Measurements from ENCODE around the gene PLET1.

PLET1 gene

DNA sequence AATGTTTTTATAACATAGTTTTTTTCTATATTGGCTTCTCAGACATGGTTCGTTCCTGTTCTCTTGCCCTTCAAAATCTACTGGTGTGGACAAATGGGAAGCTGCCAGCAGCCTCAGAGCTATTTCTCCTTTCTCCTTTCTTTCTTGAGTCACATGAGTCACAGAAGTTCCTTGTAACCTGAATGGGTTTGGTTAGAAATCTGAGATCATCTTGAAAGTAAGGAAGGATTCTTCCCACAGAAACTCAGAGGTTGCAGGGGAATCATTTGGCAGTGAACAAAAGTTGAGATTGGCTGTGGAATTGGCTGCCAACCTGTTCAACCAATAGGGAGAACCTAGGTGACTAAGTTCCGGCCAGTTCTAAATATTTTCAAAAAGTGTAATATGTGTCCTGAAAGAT lies 12.5 kb downstream of the PLET1 start:
- DNase-seq (ENCODE audit: low read depth in 2 of 2, low spot score in 1 of 2), result no peak

DNA sequence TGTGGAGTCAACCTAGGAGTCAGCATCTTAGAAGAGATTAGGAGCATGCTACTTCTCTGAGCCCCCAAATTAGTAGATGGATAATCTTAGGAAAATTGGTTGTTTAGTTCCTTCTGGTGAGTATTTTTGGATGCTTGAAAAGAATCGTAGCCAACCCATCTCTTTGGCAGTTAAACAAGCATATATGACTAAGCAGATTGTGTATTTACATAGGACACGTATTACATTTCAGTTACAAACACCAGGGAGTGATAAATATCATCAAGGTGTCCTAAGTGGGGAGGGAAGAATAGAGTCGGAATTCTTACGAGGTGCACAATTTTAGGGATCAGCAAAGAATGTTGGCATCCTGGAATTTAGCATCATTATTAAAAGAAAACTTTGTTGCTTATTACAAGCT lies 13.5 kb downstream of the PLET1 start:
- no peak for DNase-seq (ENCODE audit: low read depth in 2 of 2, low spot score in 1 of 2)

DNA sequence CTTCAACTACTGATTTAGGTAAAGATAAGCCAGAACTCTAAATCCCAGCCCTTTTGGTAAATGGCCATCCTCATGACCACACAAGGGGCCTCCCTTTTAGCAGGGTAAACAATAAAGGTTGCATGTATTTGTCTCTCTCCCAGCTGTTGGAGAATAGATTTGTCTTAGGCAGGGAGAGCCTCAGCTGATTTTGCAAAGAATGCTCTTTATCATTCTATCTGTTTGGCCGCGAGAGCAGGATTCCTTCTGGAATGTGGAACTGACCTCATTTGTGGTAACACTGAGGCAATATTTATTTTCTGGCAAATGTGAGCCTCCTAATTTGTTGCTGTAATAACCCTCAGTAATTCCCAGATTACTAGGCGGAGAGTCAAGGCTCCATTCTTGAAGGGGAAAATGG lies 19.2 kb downstream of the PLET1 start:
- no peak for DNase-seq (ENCODE audit: low read depth in 2 of 2, low spot score in 1 of 2)

DNA sequence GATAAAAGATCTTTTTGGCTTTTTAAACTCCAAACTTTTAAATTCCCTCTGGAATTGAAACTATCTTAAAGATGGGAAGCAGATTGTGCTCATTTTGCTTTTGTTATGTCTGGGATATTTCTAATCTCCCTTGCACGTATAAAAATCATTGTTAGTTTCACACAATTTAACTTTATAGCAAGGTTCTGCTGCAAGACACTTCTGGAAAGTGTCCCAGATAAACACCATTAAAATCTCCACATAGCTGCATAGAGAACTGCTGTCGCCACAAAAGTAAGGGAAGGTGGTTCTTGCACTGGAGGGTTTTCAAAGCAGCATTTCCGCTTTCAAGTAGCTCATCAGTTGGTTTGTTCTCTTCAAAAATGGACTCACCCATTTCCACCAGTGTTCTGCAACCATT lies 22.6 kb downstream of the PLET1 start:
- DNase-seq (ENCODE audit: low read depth in 2 of 2, low spot score in 1 of 2), result no peak

DNA sequence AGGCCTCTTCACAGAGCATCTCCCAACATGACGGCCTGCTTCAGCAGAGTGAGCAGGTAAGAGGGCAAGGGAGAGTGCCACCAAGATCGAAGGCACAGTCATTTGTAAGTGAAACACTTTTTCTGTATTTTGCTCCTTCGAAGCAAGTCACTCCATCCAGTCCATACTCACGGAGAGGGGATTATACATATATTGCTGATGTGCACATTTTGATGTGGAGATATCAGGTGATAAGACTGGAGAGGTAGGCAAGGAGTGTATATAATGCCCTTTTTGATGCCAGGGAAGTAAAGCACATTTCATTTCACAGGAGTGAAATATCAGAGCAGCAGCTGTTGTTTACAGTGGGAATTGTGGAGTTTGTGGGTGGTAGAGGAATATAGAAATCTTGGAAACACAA lies 23.2 kb downstream of the PLET1 start:
- no peak for DNase-seq (ENCODE audit: low read depth in 2 of 2, low spot score in 1 of 2)

DNA sequence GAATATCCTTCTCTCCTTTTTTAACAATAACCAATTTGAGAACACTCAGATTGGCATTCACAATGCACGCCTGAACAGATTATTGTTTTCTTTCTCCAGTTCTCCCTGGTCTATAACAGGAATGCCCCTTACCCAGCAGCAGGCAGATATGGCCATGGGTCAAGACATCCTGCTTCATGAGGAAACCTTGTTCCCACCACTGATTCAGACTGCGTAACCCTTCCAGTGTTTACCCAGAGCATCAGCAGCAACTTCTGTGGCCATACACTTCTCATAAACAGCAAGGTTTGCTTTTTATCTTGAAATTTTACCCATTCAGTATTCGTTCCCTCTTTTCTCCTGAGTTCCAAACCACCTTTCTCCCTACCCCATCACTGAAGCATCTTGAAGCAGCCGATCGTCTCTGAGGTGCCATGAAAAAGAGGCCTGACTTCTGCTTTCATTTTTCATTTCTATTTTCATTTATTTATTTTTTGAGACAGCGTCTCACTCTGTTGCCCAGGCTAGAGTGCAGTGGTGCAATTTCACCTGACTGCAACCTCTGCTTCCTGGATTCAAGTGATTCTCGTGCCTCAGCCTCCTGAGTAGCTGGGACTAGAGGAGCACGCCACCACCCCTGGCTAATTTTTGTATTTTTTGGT lies 24.8 kb downstream of the PLET1 start:
- DNase-seq (ENCODE audit: low read depth in 2 of 2, low spot score in 1 of 2), result no peak

DNA sequence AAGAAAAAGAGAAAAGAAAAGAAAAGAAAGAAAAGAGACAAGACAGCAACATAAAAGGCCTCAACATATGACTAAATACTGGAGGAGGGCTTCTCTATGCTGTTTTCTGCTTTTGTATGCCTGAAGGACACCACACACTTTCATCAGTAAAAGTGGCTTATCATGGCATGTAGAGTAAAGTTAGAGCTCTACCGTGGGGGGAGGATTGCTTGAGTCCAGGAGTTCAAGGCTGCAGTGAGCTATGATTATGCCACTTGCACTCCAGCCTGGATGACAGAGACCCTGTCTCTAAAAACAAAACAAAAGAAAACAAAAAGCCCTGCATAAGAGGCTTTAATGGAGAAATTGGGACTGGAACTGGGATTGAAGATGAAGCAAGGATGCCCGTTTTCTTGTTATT lies 28.7 kb downstream of the PLET1 start:
- no peak for DNase-seq (ENCODE audit: low read depth in 2 of 2, low spot score in 1 of 2)

DNA sequence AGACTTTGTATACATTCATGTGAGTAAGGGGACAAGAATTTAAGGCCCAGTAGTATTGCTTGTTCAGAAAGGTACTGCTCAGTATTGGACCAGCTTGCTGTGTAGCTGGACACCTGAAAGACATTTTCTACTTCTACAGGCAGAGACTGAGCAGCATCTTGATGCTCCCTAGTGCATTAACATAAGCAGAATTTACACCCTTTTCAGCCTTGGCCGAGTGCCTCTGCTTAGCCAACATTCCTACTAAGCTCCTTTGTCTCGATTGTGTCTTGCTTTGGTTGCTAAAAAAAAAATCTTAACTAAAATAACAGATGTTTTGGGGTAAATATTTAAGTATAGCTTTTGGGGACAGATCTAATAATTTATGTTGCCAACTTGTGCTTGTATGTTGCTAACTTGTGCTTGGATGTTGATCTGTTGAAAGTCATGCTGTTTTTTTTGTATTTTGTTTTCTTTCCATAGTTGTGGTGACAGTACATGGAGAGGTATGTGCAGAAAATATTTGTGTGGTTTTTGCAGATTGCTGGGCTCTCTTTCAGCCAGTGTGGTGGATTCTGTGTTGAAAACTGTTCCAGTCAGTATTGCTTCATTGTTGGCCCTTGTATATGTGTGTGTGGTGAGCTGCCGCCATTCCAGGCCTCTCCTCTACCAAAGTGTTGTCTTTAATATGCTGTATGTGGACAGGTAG lies 30.8 kb downstream of the PLET1 start:
- no peak for DNase-seq (ENCODE audit: low read depth in 2 of 2, low spot score in 1 of 2)

DNA sequence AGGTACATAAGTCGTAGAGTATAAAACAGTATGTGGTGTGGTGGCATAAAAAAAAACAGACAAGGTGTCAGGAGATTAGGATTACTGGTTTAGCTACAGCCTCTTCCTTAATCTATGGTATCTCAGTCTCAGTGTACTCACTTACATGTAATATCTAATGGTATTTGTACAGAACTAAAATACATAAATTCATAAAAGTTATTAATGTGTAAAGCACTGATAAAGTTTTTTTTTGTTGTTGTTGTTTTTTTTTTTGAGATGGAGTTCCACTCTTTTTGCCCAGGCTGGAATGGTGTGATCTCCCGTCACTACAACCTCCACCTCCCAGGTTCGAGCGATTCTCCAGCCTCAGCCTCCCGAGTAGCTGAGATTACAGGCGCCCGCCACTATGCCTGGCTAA lies 31.5 kb downstream of the PLET1 start:
- DNase-seq (ENCODE audit: low read depth in 2 of 2, low spot score in 1 of 2), result no peak

DNA sequence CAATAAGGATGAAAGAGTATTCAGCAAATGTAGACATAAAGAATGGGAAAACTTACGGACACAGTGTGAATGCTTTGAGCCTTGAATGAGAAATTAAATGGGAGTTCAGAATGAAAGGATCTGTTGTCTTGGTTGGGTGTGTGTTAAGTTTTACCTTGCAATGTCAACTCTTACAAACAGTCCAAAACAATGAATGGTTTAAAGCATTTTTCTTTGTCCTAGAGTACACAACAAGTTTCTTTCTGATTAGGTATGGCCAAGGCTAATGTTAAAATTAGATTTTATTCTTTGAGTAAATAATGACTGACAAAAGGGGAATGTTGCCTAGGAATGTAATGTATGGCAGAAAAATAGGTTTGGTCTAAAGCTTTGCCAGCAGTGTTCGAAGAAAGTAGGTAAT lies 32.0 kb downstream of the PLET1 start:
- no peak for DNase-seq (ENCODE audit: low read depth in 2 of 2, low spot score in 1 of 2)

DNA sequence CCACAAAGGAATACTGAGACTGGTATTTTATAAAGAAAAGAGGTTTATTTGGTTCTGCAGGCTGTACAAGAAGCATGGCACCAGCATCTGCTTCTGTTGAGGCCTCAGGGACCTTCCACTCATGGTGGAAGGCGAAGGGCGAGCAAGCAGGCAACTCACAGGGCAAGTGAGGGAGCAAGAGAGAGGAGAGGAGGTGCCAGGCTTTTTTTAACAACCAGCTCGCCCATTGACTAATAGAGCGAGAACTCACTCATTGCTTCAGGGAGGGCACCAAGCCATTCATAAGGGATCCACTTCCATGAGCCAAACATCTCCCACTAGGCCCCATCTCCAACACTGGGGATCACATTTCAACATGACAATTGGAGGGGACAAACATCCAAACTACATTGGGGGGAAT lies 33.2 kb downstream of the PLET1 start:
- DNase-seq (ENCODE audit: low read depth in 2 of 2, low spot score in 1 of 2), result no peak

DNA sequence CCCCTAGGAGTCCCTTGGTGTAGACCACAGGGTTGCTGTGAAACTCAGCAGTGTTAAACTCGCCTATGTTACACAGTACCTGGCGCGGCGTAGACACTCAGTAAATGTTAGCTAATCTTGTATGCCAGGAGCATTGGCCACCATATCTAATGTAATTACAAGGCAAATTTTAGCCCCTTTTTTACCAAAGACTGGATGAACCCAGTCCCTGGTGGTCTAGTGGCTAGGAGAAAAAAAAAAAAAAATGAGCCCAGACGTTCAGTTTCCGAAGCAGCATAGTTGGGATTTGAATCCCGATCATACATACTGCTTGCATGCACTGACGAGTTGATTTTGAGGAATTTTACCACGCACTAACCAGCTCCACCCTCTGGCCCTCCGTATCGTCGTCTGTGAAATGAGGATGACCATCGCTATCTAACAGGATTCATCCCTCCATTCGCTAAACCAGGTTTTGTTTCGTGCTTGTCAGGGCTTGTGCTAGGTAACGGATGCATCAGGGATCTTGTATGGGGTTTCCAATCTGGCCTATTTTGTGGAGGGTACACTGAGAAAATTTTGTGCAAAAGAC lies 33.7 kb downstream of the PLET1 start:
- no peak for DNase-seq (ENCODE audit: low read depth in 2 of 2, low spot score in 1 of 2)

DNA sequence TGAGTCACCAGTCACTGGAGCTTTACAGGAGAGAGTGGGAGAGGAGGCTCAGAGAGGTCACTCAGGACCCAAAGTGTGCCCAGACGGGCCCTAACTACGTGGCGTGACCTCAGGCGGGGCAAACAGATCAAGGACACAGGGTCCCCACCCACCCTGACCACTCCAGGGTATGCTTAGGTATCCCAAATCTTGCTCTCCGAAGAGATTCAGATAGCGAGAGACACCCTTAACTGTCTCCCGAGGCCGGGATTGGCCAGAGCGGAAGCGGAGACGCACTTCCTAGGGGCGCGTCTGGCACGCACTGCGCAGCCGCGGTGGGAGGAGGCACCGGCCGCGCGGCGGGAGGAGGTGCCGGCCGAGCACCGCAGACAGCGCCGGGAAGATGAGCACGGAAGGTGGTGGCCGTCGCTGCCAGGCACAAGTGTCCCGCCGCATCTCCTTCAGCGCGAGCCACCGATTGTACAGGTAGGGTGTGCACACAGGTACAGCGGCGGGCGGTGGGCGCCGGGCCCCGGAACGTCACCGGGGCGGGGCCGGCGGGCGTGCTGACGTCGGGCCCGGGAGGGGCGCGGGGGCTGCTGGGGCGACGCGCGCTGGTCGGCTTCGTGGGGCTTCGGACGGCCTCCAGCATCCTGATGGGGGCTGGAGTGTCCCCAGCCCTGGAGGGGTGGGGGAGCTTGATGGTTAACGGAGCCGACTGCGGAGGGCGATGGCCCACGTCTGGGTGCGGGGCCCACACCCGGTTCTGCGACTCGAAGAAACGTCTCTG lies 34.4 kb downstream of the PLET1 start, which contains the start of gene PTS:
PTS (plus strand) TSS at position 367 of the 769 bp plus-strand sequence; CDS start at position 383, 16 bp downstream.
- DNase-seq (ENCODE audit: low read depth in 2 of 2, low spot score in 1 of 2), result peak; percentile 38 to 64

DNA sequence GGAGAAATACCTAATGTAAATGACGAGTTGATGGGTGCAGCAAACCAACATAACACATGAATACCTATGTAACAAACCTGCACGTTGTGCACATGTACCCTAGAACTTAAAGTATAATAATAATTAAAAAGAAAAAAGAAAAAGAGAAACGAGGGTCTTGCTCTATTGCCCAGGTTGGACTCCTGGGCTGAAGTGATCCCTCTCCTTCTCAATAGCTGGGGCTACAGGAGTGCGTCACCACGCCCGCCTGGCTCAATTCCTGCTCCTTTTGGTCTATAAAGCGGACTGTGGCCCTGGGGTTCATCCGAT lies 35.0 kb downstream of the PLET1 start:
- peak in 1 of 2 donors; percentile 2 for DNase-seq (ENCODE audit: low read depth in 2 of 2, low spot score in 1 of 2)

DNA sequence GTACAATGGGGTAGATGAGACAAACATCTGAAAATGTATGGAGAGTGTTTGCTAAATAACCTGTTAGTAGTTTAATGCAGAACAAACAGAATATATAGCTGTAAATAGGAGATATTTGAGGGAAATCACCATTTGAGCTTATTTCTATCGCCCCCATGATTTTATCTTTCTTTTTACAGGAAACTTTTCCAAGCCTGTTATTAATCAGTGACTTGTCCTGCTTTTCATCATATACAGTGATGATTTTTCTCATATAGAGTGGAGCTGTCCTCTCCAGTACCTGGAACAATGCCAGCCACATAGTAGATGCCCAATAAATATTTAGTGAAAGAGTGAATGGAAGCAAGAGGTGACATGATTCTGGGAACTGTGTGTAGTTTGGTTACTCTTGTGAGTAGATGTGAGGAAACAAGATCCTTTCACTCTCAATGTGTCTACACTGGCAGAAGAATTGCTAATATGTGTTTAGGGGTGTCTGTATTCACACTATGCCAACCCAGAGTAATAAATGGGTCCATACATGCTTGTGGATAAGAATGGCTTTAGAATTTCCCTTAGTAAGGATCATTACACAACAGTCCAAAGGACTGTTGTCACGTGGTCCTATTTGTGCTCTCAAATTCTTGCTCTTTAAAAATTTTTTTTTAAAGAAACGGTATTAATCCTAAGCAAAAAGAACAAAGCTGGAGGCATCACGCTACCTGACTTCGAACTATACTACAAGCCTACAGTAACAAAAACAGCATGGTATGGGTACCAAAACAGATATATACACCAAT lies 36.7 kb downstream of the PLET1 start:
- DNase-seq (ENCODE audit: low read depth in 2 of 2, low spot score in 1 of 2), result no peak

DNA sequence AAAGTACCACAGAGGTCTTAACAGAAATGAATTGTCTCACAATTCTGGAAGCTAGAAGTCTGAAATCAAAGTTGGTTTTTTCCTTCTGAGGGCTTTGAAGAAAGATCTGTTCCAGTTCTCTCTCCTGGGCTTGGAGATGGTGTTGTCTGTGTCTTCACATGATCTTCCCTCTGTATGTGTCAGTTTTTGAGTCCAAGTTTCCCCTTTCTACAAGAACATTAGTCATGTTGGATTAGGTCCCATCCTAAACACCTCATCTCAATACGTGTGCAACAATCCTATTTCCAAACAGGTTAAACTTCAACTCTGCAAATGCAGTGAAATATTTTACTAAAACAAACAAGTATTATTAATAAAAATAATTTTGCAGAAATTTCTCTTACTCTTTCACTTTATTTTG lies 37.5 kb downstream of the PLET1 start:
- DNase-seq (ENCODE audit: low read depth in 2 of 2, low spot score in 1 of 2), result no peak

DNA sequence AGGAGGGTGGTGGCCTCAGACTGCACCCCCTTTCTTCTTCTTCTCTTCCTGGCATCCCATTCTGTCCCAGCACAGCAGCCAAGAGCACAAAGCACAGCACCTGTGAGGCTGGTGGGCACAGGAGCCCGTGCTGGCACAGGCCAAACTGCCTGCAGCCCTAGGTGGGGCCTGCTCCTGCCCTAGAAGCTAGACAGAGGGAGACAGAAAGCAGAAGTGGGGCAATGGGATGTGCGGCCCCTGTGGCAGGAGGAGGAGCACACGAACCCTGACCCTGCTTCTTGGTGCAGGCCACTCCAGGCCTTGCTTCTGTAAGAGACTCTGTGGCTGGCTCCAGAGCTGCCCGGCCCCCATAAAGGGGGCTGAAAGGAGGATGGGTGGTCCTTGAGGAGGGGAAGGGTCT lies 38.4 kb downstream of the PLET1 start:
- DNase-seq (ENCODE audit: low read depth in 2 of 2, low spot score in 1 of 2), result no peak

DNA sequence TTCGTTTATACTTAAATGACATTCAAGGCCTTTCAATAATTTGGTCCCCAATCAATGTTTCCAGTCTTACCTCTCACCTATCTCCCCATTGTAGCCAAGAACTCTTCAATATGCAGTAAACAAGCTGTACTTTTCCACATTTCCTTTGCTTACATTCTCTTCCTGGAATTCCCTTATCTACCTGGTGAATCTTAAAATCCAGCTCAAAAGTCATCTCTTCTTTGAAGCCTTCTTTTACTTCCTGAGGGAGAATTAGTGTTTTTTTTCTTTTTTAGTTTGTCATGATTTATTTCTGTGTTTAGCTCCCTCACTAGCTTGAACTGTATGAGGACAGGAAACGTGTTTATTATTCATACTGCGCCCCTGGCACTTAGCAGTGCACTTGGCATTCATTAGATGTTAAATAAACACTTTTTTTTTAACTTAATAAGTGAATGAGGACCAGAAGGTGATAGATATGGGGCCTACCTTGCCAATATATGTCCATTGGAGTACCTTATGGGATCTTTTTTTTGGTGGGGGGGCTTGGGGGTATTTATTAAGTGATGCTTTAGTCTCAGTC lies 39.3 kb downstream of the PLET1 start:
- DNase-seq (ENCODE audit: low read depth in 2 of 2, low spot score in 1 of 2), result no peak

DNA sequence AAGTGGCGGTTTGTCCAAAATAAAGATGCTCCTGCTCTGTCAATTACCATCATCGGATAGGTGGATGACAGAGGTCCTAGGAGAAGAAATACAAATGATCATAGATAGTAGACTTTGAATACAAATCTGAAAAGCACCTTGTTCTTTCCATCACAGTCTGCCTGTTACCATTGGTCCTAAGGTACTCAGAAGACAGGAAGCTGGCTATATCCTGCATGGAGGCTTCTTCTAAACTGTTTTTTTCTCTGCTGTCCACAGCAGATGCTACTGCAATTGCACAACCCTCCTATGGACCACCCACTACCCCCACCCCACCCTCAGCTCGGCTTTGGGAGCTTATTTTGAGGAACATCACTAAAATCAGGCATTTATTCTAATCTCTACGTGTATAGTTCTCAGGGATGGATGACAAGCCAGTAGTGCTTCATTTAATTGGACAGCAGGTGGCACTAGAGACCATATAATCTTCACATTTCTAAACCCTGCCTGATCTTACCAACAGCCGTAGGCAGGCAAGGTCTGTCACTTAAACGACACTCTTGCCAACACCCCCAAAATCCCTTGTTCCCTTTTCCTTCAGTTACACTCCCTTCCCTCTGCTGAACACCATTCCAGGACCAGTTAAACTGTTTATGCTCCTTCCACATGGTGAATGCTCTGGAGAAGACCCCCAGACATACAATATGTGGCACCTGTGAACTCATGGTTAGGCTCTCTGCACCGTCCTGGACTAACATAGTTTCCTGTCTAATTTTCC lies 41.0 kb downstream of the PLET1 start:
- no peak for DNase-seq (ENCODE audit: low read depth in 2 of 2, low spot score in 1 of 2)

DNA sequence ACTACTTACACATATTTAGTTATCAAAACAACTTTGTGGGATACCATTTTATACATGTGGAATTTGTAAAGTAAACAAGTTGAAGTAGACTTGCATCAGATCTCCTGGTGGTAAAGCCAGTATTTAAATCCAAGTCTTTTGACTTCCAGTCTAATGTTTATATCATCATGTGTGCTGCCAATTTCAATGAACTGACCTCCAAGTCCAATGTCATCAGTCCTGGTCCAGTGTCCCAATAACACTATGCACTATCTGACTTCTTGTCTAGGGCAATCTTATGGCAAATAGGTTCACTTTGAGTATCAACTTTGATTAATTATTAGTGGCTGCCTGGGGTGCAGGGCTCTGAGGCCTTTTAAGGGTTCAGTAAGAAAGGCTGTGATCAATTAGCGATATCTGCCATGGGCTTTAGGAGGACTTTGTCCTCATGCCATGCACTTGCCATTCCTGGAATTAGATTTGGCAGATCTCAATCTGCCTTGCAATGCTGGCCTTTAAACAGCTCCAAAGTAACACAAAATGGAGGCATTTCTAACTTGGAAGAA lies 44.0 kb downstream of the PLET1 start:
- no peak for DNase-seq (ENCODE audit: low read depth in 2 of 2, low spot score in 1 of 2)
